ENCODE measurements around the gene GRIPAP1. TPM values are rescaled to one million over a fixed set of nuclear protein-coding genes. Genes with fewer than 3 reads are reported as not detected.
"Not testable (repeated sequence)": the region's sequence is repeated elsewhere in the genome, so short reads cannot be mapped to it uniquely, and the experiment has no call there.

The GRIPAP1 gene
- total and polyA plus RNA-seq, 5 experiments from 2014 or later, result 6.8 to 100 (median 15.9) TPM

- DNase-seq (no peak), ATAC-seq (no peak)
- H3K9me3 Mint-ChIP-seq, result no peaks in the 10 kb centered on the region
- peak overlapping the region in 1 of 10 donors; percentile 27 for H3K27ac Mint-ChIP-seq
- POLR2A ChIA-PET, result interaction anchor here (0.7 kb wide), 1 partner anchor 257 kb away, joined by 3 read pairs; no protein-coding TSS in a partner anchor
- H3K4me3 Mint-ChIP-seq, result no peak overlapping the region
- peaks cover 0 to 63% (median 10%) of the 10 kb centered on the region in 3 donors for H3K36me3 Mint-ChIP-seq
- no peaks in the 10 kb centered on the region for H3K4me1 Mint-ChIP-seq
- no peaks in the 10 kb centered on the region for H3K27me3 Mint-ChIP-seq
Measured at GRCh38 chrX:48983896-48984295, 18.2 kb downstream of the GRIPAP1 start.

DNA sequence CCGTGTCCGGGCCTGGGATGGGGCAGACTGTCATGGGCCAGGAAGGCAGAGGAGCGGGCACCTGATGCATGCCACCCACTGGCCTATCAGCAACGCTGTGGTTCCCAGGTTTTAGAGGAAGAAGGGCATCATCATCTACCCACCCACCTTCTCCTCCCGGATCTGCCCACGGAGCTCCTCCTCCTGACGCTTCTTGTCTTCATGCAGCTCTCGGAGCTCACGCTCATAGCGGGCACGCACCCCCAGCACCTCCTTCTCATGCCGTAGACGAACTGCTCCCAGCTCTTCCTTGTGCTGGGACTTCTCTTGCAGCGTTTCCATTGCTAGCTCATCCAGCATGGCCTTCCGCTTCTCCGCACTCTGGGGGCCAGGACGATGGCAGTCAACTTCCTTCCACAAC, 19.0 kb downstream of the GRIPAP1 start:
- Mint-ChIP-seq H3K9me3 (no peaks in the 10 kb centered on the region), H3K27me3 (no peaks in the 10 kb centered on the region), H3K36me3 (peaks cover 0 to 63% (median 11%) of the 10 kb centered on the region in 3 donors), H3K4me3 (no peak overlapping the region), H3K4me1 (no peaks in the 10 kb centered on the region), H3K27ac (peak overlapping the region in 1 of 10 donors; percentile 21)
- DNase-seq, result no peak
- ATAC-seq, result no peak
- POLR2A ChIA-PET, result no interaction called here

GRCh38 chrX:48981178-48981577, 20.9 kb downstream of the GRIPAP1 start:
- POLR2A ChIA-PET, result no interaction called here
- no peak for DNase-seq
- Mint-ChIP-seq H3K36me3 (peaks cover 0 to 77% (median 11%) of the 10 kb centered on the region in 3 donors), H3K27ac (peak overlapping the region in 1 of 10 donors; percentile 45), H3K4me3 (no peak overlapping the region), H3K4me1 (no peaks in the 10 kb centered on the region), H3K9me3 (no peaks in the 10 kb centered on the region), H3K27me3 (no peaks in the 10 kb centered on the region)
- no peak for ATAC-seq

- Mint-ChIP-seq H3K27ac (peak overlapping the region in 1 of 10 donors; percentile 62), H3K36me3 (peaks cover 0 to 80% (median 11%) of the 10 kb centered on the region in 3 donors)
- POLR2A ChIA-PET, result interaction anchor here (1.0 kb wide), 1 partner anchor 16 kb away, joined by 3 read pairs; no protein-coding TSS in a partner anchor
- not testable (repeated sequence) for H3K4me3 Mint-ChIP-seq, H3K27me3 Mint-ChIP-seq, DNase-seq, H3K9me3 Mint-ChIP-seq, ATAC-seq, H3K4me1 Mint-ChIP-seq
Measured at GRCh38 chrX:48980341-48980740, 21.7 kb downstream of the GRIPAP1 start.

DNA sequence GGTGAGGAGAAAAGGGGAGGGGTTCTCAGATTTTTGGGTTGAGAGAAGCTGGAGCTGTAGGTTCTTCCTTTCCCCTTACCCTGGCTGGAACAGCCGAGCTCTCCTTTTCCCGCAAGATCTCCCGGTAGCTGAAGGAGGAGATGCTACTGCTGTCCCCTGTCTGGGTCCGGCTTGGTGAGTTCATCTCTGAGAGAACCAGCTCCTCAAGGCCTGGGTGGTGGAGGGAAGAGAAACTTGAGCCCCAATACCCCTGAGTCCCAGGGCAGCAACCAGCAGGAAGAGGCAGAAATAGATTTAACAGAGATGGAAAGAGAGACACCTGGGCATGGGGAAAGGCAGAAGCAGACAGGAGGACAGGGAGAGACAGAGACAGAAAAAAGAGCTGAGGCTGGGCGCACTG, 23.8 kb downstream of the GRIPAP1 start:
- H3K36me3 Mint-ChIP-seq, result peaks cover 0 to 79% (median 7%) of the 10 kb centered on the region in 3 donors
- POLR2A ChIA-PET, result no interaction called here
- no peaks in the 10 kb centered on the region for H3K9me3 Mint-ChIP-seq
- ATAC-seq (no peak), DNase-seq (no peak)
- H3K4me3 Mint-ChIP-seq, result no peak overlapping the region
- peak overlapping the region in 1 of 10 donors; percentile 43 for H3K27ac Mint-ChIP-seq
- peaks cover 0 to 1% (median 0%) of the 10 kb centered on the region in 5 donors for H3K27me3 Mint-ChIP-seq
- H3K4me1 Mint-ChIP-seq, result peaks cover 0 to 6% (median 1%) of the 10 kb centered on the region in 4 donors

DNA sequence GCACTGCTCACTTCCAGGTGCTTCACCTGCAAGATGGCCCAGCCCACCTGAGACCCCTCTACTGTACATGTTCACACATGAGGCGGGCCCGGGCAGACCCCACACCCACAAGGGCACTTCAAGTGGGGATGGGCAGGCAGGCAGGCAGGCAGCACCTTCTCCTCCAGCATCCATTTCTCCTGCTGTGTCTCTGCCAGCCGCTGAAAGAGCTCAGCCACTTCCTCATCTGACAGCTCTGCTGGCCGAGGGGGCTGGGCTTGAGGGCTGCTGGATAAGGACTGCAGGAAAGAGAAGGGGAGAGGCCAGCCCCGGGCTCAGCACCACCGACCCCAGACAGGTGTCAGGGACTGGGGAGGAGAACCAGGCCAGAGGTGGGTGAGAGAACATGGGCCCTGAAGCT, 26.0 kb downstream of the GRIPAP1 start:
- POLR2A ChIA-PET, result no interaction called here
- H3K36me3 Mint-ChIP-seq, result peaks cover 0 to 64% (median 5%) of the 10 kb centered on the region in 3 donors

GRCh38 chrX:48975541-48975940, 26.5 kb downstream of the GRIPAP1 start:
- no peaks in the 10 kb centered on the region for H3K9me3 Mint-ChIP-seq
- H3K27ac Mint-ChIP-seq, result peak overlapping the region in 5 of 10 donors; percentile 4 to 43 (median 26)

More for the DNA sequence above, 26.0 kb downstream of the GRIPAP1 start:
- DNase-seq, result no peak
- peak overlapping the region in 1 of 10 donors; percentile 26 for H3K27ac Mint-ChIP-seq
- H3K4me1 Mint-ChIP-seq, result peaks cover 8 to 24% (median 10%) of the 10 kb centered on the region in 4 donors
- no peaks in the 10 kb centered on the region for H3K9me3 Mint-ChIP-seq
- no peak for ATAC-seq
- no peak overlapping the region for H3K4me3 Mint-ChIP-seq
- peaks cover 0 to 1% (median 0%) of the 10 kb centered on the region in 5 donors for H3K27me3 Mint-ChIP-seq

DNA sequence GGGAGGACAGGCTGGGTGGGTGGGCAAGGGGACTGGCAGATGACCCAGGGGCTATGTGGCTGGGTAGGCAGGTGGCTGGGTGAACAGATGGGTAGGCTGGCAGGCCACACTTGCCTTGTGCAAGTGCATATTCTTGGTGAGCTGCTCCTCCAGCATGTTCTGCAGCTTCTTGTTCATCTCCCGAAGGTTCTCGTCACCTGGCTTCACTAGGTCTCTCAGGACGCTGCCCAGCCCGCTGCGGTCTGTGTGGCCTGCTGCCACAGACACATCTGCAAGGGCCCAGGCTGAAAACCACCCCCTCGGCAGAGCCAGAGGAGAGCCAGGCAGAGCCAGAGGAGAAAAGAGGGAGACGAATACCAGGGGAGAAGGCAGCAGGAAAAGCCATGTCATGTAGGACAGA, 27.0 kb downstream of the GRIPAP1 start:
- POLR2A ChIA-PET, result no interaction called here
- Mint-ChIP-seq H3K27ac (peak overlapping the region in 1 of 10 donors; percentile 26), H3K27me3 (peaks cover 0 to 1% (median 0%) of the 10 kb centered on the region in 5 donors), H3K4me3 (no peak overlapping the region), H3K36me3 (peaks cover 0 to 55% (median 2%) of the 10 kb centered on the region in 3 donors), H3K4me1 (peaks cover 8 to 34% (median 12%) of the 10 kb centered on the region in 4 donors), H3K9me3 (no peaks in the 10 kb centered on the region)
- ATAC-seq, result no peak
- DNase-seq, result no peak

More at GRCh38 chrX:48975541-48975940, 26.5 kb downstream of the GRIPAP1 start:
- H3K36me3 Mint-ChIP-seq, result peaks cover 0 to 60% (median 2%) of the 10 kb centered on the region in 3 donors
- H3K4me1 Mint-ChIP-seq, result peaks cover 8 to 29% (median 11%) of the 10 kb centered on the region in 4 donors
- DNase-seq (no peak), ATAC-seq (no peak)
- POLR2A ChIA-PET, result no interaction called here
- no peak overlapping the region for H3K4me3 Mint-ChIP-seq
- peaks cover 0 to 1% (median 0%) of the 10 kb centered on the region in 5 donors for H3K27me3 Mint-ChIP-seq

- Mint-ChIP-seq H3K36me3 (peaks cover 0 to 50% (median 2%) of the 10 kb centered on the region in 3 donors), H3K27ac (peak overlapping the region in 2 of 10 donors; percentile 14 to 29), H3K9me3 (no peaks in the 10 kb centered on the region), H3K27me3 (peaks cover 0 to 1% (median 0%) of the 10 kb centered on the region in 5 donors), H3K4me3 (no peak overlapping the region), H3K4me1 (peaks cover 8 to 34% (median 12%) of the 10 kb centered on the region in 4 donors)
- ATAC-seq (no peak), DNase-seq (no peak)
- POLR2A ChIA-PET, result no interaction called here
Measured at GRCh38 chrX:48974574-48974973, 27.5 kb downstream of the GRIPAP1 start.

DNA sequence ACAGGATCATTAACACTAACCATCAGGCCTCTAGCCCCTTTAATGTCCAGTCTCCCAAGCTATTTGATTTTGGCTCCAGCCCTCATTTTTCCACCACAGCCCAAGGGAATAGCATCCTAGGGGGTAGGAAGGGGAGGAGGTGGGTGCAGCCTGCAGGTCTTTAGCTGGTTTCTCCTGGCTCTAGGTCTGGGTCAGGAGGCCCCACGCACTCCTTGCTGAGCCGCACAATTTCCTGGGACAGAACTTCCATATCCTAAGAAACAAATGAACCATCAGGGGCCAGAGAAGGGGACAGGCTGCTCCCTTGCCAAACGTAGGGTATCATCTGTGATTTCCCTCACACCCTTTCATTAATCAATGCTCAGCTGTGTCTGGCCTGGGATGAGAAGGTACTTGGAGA, 28.0 kb downstream of the GRIPAP1 start:
- Mint-ChIP-seq H3K9me3 (no peaks in the 10 kb centered on the region), H3K4me1 (peaks cover 8 to 34% (median 12%) of the 10 kb centered on the region in 4 donors), H3K27me3 (peaks cover 0 to 1% (median 0%) of the 10 kb centered on the region in 5 donors), H3K27ac (peak overlapping the region in 1 of 10 donors; percentile 29), H3K4me3 (no peak overlapping the region), H3K36me3 (peaks cover 0 to 50% (median 2%) of the 10 kb centered on the region in 3 donors)
- ATAC-seq, result no peak
- POLR2A ChIA-PET, result no interaction called here
- no peak for DNase-seq

DNA sequence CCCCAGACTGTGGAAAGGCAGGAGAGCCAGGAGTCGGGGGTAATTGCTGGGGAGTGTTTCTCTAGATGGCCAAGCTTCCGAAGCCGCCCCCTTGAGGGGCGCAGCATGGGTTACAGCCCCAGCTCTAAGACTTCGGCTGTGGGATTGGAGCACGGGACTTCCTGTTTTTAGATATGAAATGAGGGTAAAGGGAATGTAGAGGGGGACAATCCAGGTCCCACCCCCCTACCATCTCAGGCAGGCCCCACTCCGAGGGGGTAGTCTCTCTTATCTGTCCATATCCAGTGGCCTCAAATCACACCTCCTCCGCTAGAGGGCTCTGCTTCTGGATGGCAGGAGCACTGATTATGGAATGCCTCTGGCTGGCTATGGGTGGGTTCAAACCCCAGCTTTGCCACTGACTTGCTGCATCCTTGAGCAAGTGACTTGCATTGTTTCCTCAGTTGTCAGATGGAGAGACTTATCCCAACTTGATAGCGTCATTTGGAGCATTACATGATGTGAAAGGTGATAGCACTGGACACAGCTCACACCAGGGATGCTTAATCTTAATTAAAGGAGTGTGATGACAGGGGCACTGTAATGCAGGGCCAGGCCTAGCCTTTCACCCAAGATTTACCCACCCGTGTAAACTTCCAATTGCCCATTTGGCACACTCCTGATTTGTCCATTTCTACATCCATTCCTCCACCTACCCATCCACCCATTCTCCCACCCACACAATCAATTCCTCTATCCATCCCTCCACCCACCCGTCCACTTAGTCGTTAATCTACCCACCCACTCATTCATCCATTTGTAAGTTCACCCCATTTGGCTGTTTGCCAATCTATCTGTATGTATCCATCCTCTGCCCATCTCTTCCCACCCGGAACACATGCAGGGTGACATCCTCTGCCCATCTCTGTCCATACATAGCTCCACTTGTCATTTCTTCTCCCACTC, 29.6 kb downstream of the GRIPAP1 start:
- peak overlapping the region; percentile 22 to 65 (median 58) for H3K4me3 Mint-ChIP-seq
- H3K27me3 Mint-ChIP-seq, result peaks cover 0 to 1% (median 0%) of the 10 kb centered on the region in 5 donors
- peaks cover 8 to 34% (median 12%) of the 10 kb centered on the region in 4 donors for H3K4me1 Mint-ChIP-seq
- H3K27ac Mint-ChIP-seq, result peak overlapping the region in 3 of 10 donors; percentile 6 to 76 (median 49)
- POLR2A ChIA-PET, result interaction anchor here (0.6 to 1.9 kb wide), 5 partner anchors 14 to 134 kb away, joined by 3 to 26 read pairs (median 4); partner anchors contain the start of genes GRIPAP1 and OTUD5
- DNase-seq (peak in 4 of 10 donors; percentile 16 to 28 (median 19)), ATAC-seq (peak; percentile 66 to 71)
- H3K9me3 Mint-ChIP-seq, result no peaks in the 10 kb centered on the region
- peaks cover 0 to 34% (median 0%) of the 10 kb centered on the region in 3 donors for H3K36me3 Mint-ChIP-seq
